Measurements from ENCODE around the gene FGF1. TPM values are rescaled to one million over a fixed set of nuclear protein-coding genes. Genes with fewer than 3 reads are reported as not detected.
A peak's percentile ranks its signal among the peaks of the same experiment; 100 is the strongest.

Gene FGF1
- total and polyA plus RNA-seq, 4 donors, result 25.6 to 57.7 (median 39.2) TPM

DNA sequence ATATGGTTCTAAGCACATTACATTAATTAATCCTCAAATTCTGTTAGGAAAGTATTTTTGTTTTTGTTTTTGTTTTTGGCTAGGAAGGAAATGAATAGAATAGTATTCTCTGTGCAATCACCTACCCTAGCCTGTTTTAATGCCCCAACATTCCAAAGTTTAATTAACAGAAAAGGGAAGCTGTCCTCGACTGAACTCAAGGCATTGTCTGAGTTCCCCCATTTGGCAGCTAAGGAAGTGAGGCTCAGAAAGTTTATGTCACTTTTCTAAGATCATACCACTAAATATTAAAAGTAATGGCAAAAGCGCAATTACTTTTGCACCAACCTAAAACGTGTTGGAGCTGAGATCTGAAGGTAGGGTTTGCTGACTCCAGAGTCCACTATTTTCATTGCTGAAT is 59.8 kb downstream of the FGF1 start:
- Histone ChIP-seq H3K36me3 (ENCODE audit: control insufficient read depth, insufficient read depth, low read length) (no peaks in the 10 kb centered on the region), H3K27ac (ENCODE audit: low read depth, low read length) (peak overlapping the region; percentile 74), H3K27me3 (ENCODE audit: control insufficient read depth, insufficient read depth, low read length) (no peaks in the 10 kb centered on the region), H3K4me1 (ENCODE audit: control insufficient read depth, insufficient read depth, low read length) (peaks cover 12% of the 10 kb centered on the region), H3K4me3 (ENCODE audit: low read depth, low read length) (no peak overlapping the region), H3K9me3 (ENCODE audit: control insufficient read depth, insufficient read depth, low read length) (no peaks in the 10 kb centered on the region)
- no CpG with 5 or more reads among the region's 3 CpGs for WGBS (ENCODE audit: insufficient coverage)
- DNase-seq (ENCODE audit: low read depth in 4 of 6, low spot score in 6 of 6), result no peak

DNA sequence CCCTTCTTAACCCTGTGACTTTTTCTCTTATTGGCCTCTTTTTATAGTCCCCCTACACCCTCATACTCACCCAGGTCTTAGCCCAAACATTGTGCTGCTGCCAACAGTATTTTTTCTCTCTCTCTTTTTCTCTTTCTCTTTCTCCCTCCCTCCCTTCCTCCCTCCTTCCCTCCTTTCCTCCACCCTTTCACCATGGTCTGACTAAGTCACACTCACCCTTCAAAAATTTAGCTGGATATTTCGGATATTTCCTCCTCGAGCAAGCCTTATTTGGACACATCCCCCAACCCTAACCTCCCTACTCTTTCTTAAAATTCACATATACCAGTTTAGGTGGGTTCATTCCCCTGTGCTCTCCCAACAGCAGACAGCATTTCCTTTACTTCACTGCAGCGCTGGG is 64.7 kb downstream of the FGF1 start:
- Histone ChIP-seq H3K27ac (ENCODE audit: low read depth, low read length) (no peak overlapping the region), H3K9me3 (ENCODE audit: control insufficient read depth, insufficient read depth, low read length) (no peaks in the 10 kb centered on the region), H3K36me3 (ENCODE audit: control insufficient read depth, insufficient read depth, low read length) (no peaks in the 10 kb centered on the region), H3K4me1 (ENCODE audit: control insufficient read depth, insufficient read depth, low read length) (peaks cover 5% of the 10 kb centered on the region), H3K27me3 (ENCODE audit: control insufficient read depth, insufficient read depth, low read length) (no peaks in the 10 kb centered on the region), H3K4me3 (ENCODE audit: low read depth, low read length) (no peak overlapping the region)
- 94% methylated on average over 3 of the region's 3 CpGs for whole genome bisulfite sequencing (ENCODE audit: insufficient coverage)
- DNase-seq (ENCODE audit: low read depth in 4 of 6, low spot score in 6 of 6), result no peak

DNA sequence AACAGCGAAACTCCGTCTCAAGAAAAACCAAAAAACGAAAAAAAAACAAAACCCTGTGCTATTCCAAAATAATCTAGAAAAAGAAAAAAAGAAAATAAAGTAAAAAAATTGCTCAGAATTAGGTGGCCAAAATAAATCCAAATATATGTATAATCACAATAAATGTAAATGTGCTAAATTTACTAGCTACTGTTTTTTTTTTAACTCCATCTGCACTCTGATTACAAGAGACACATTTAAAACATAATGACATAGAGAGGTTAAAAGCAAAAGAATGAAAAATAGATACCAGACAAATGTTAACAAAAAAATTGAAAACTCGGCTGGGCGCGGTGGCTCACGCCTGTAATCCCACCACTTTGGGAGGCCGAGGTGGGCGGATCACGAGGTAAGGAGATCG is 66.1 kb downstream of the FGF1 start:
- no peak for DNase-seq (ENCODE audit: low read depth in 4 of 6, low spot score in 6 of 6)
- Histone ChIP-seq H3K4me1 (ENCODE audit: control insufficient read depth, insufficient read depth, low read length) (no peaks in the 10 kb centered on the region), H3K9me3 (ENCODE audit: control insufficient read depth, insufficient read depth, low read length) (no peaks in the 10 kb centered on the region)

GRCh38 chr5:142618130-142618523 is 67.8 kb downstream of the FGF1 start:
- 79% methylated on average over 2 of the region's 6 CpGs for WGBS (ENCODE audit: insufficient coverage)
- H3K27ac ChIP-seq (ENCODE audit: low read depth, low read length), result no peak overlapping the region
- no peaks in the 10 kb centered on the region for H3K36me3 ChIP-seq (ENCODE audit: control insufficient read depth, insufficient read depth, low read length)
- H3K4me3 ChIP-seq (ENCODE audit: low read depth, low read length), result no peak overlapping the region
- no peaks in the 10 kb centered on the region for H3K27me3 ChIP-seq (ENCODE audit: control insufficient read depth, insufficient read depth, low read length)
- no peaks in the 10 kb centered on the region for H3K9me3 ChIP-seq (ENCODE audit: control insufficient read depth, insufficient read depth, low read length)
- no peaks in the 10 kb centered on the region for H3K4me1 ChIP-seq (ENCODE audit: control insufficient read depth, insufficient read depth, low read length)
- DNase-seq (ENCODE audit: low read depth in 4 of 6, low spot score in 6 of 6), result no peak

More for the DNA sequence above, 66.1 kb downstream of the FGF1 start:
- Histone ChIP-seq H3K36me3 (ENCODE audit: control insufficient read depth, insufficient read depth, low read length) (no peaks in the 10 kb centered on the region), H3K4me3 (ENCODE audit: low read depth, low read length) (no peak overlapping the region), H3K27me3 (ENCODE audit: control insufficient read depth, insufficient read depth, low read length) (no peaks in the 10 kb centered on the region), H3K27ac (ENCODE audit: low read depth, low read length) (no peak overlapping the region)
- WGBS (ENCODE audit: insufficient coverage), result 93% methylated on average over 4 of the region's 11 CpGs

DNA sequence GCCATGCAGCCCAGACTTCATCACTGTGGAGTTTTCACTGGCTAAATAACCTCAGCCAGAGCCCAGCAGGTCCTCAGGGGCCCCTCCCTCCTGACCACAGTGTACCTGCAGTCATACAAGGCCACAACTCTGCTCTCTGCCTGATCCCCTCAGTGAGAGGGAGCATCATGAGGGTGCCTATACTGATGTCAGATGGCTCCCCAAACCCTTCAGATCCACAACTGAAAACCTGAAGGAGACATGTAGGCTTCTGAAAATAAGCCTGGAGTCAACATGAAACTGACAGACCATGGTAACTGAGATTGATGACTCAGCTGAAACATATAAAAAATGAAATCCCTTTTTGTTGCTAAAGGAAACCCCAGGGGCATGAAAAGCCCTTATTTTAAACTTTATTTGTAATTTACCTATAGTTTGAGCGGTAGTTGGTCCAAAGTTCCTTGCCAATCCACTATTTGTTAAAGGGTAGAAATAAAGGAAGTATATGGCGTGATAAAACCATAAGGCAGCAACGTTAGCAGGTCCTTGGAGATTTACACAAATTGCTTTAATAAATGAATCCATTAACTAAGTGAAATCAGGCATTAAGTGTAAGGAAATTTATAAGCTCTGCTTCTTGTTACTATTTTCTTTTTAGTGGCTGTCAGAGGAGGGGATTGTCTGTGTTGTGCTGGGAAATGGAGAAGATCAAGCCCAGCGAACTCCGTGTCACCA is 68.3 kb downstream of the FGF1 start:
- DNase-seq (ENCODE audit: low read depth in 4 of 6, low spot score in 6 of 6), result peak in 1 of 6 donors; percentile 75
- whole genome bisulfite sequencing (ENCODE audit: insufficient coverage), result 77% methylated on average over 2 of the region's 5 CpGs
- Histone ChIP-seq H3K4me3 (ENCODE audit: low read depth, low read length) (no peak overlapping the region), H3K9me3 (ENCODE audit: control insufficient read depth, insufficient read depth, low read length) (no peaks in the 10 kb centered on the region), H3K36me3 (ENCODE audit: control insufficient read depth, insufficient read depth, low read length) (no peaks in the 10 kb centered on the region), H3K27ac (ENCODE audit: low read depth, low read length) (no peak overlapping the region), H3K4me1 (ENCODE audit: control insufficient read depth, insufficient read depth, low read length) (peaks cover 1% of the 10 kb centered on the region), H3K27me3 (ENCODE audit: control insufficient read depth, insufficient read depth, low read length) (no peaks in the 10 kb centered on the region)

DNA sequence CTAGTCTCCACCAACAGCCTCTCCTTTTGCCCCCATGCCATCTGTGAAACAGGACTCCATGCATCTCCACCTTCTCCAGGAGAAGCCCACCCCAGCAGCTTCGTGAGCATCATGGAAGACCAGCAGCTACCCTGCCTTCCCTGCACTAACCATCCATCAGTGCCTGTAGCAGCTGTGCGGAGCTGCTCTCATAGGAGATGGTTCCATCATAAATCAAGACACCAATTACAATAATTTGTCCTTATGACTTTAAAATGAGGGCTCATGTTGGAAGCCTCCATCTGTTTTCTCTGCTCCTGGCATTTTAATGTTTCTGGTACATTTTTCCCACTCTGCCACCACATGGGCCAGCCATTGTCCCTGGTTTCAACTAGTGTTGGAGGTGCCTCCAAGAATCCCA is 69.9 kb downstream of the FGF1 start:
- DNase-seq (ENCODE audit: low read depth in 4 of 6, low spot score in 6 of 6), result peak in 2 of 6 donors; percentile 17 to 55
- H3K27me3 ChIP-seq (ENCODE audit: control insufficient read depth, insufficient read depth, low read length), result no peaks in the 10 kb centered on the region
- no peaks in the 10 kb centered on the region for H3K36me3 ChIP-seq (ENCODE audit: control insufficient read depth, insufficient read depth, low read length)
- no peak overlapping the region for H3K4me3 ChIP-seq (ENCODE audit: low read depth, low read length)
- peaks cover 3% of the 10 kb centered on the region for H3K4me1 ChIP-seq (ENCODE audit: control insufficient read depth, insufficient read depth, low read length)
- no peaks in the 10 kb centered on the region for H3K9me3 ChIP-seq (ENCODE audit: control insufficient read depth, insufficient read depth, low read length)
- H3K27ac ChIP-seq (ENCODE audit: low read depth, low read length), result no peak overlapping the region
- WGBS (ENCODE audit: insufficient coverage), result 80% methylated on average over 1 of the region's 2 CpGs

GRCh38 chr5:142614054-142614453 is 71.8 kb downstream of the FGF1 start:
- Histone ChIP-seq H3K9me3 (ENCODE audit: control insufficient read depth, insufficient read depth, low read length) (no peaks in the 10 kb centered on the region), H3K27me3 (ENCODE audit: control insufficient read depth, insufficient read depth, low read length) (no peaks in the 10 kb centered on the region), H3K27ac (ENCODE audit: low read depth, low read length) (no peak overlapping the region), H3K4me3 (ENCODE audit: low read depth, low read length) (no peak overlapping the region), H3K4me1 (ENCODE audit: control insufficient read depth, insufficient read depth, low read length) (peaks cover 3% of the 10 kb centered on the region), H3K36me3 (ENCODE audit: control insufficient read depth, insufficient read depth, low read length) (no peaks in the 10 kb centered on the region)
- 82% methylated on average over 5 of the region's 7 CpGs for WGBS (ENCODE audit: insufficient coverage)
- no peak for DNase-seq (ENCODE audit: low read depth in 4 of 6, low spot score in 6 of 6)

DNA sequence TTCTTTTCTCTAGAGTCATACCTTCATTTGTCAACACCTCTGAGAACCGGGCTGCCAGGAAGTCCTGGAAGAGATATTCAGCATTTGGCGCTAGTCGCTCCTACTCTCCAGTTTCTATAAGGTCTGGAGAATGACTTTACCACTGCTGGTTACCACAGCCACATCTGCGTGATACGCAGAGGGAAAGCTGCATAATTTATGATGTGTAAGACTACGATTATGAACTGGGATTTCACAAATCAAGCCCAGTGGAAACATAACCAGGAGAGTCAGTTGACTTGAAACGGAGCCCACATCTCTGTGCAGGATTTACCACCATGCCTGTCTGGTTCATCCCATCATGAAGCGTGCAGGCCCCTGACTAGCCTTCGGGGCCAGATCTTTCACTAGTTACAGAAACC is 72.6 kb downstream of the FGF1 start:
- WGBS (ENCODE audit: insufficient coverage), result 74% methylated on average over 4 of the region's 9 CpGs
- H3K4me1 ChIP-seq (ENCODE audit: control insufficient read depth, insufficient read depth, low read length), result peaks cover 3% of the 10 kb centered on the region
- no peaks in the 10 kb centered on the region for H3K36me3 ChIP-seq (ENCODE audit: control insufficient read depth, insufficient read depth, low read length)
- H3K27ac ChIP-seq (ENCODE audit: low read depth, low read length), result no peak overlapping the region
- H3K4me3 ChIP-seq (ENCODE audit: low read depth, low read length), result no peak overlapping the region
- H3K27me3 ChIP-seq (ENCODE audit: control insufficient read depth, insufficient read depth, low read length), result no peaks in the 10 kb centered on the region
- H3K9me3 ChIP-seq (ENCODE audit: control insufficient read depth, insufficient read depth, low read length), result no peaks in the 10 kb centered on the region
- peak in 1 of 6 donors; percentile 36 for DNase-seq (ENCODE audit: low read depth in 4 of 6, low spot score in 6 of 6)

GRCh38 chr5:142612494-142613270 is 73.2 kb downstream of the FGF1 start:
- Histone ChIP-seq H3K27me3 (ENCODE audit: control insufficient read depth, insufficient read depth, low read length) (no peaks in the 10 kb centered on the region), H3K27ac (ENCODE audit: low read depth, low read length) (no peak overlapping the region), H3K9me3 (ENCODE audit: control insufficient read depth, insufficient read depth, low read length) (no peaks in the 10 kb centered on the region), H3K36me3 (ENCODE audit: control insufficient read depth, insufficient read depth, low read length) (no peaks in the 10 kb centered on the region), H3K4me1 (ENCODE audit: control insufficient read depth, insufficient read depth, low read length) (peaks cover 3% of the 10 kb centered on the region), H3K4me3 (ENCODE audit: low read depth, low read length) (no peak overlapping the region)
- DNase-seq (ENCODE audit: low read depth in 4 of 6, low spot score in 6 of 6), result no peak
- WGBS (ENCODE audit: insufficient coverage), result 92% methylated on average over 2 of the region's 8 CpGs

- 45% methylated on average over 8 of the region's 8 CpGs for WGBS (ENCODE audit: insufficient coverage)
- H3K36me3 ChIP-seq (ENCODE audit: control insufficient read depth, insufficient read depth, low read length), result no peaks in the 10 kb centered on the region
- H3K27ac ChIP-seq (ENCODE audit: low read depth, low read length), result no peak overlapping the region
- no peaks in the 10 kb centered on the region for H3K9me3 ChIP-seq (ENCODE audit: control insufficient read depth, insufficient read depth, low read length)
- no peak overlapping the region for H3K4me3 ChIP-seq (ENCODE audit: low read depth, low read length)
- DNase-seq (ENCODE audit: low read depth in 4 of 6, low spot score in 6 of 6), result peak in 5 of 6 donors; percentile 33 to 82 (median 35)
- H3K27me3 ChIP-seq (ENCODE audit: control insufficient read depth, insufficient read depth, low read length), result no peaks in the 10 kb centered on the region
- H3K4me1 ChIP-seq (ENCODE audit: control insufficient read depth, insufficient read depth, low read length), result peaks cover 3% of the 10 kb centered on the region
Measured at GRCh38 chr5:142611154-142611553, 74.7 kb downstream of the FGF1 start.
